GM21717 (cell line): Measurements from ENCODE around the gene OR6C4.
"Not testable (repeated sequence)": the region's sequence is repeated elsewhere in the genome, so short reads cannot be mapped to it uniquely, and the experiment has no call there.

Source experiments
- ATAC-seq: cut with Tn5 transposase; IDR thresholded peaks from one replicate; pipeline ENCODE4 v1.9.1; 2021; ENCODE audit warnings: mild to moderate bottlenecking, moderate library complexity; ENCODE audit not compliant: unreplicated experiment

OR6C4 gene

GRCh38 chr12:55549302-55549701, at the start of gene OR6C4:
TSS of gene OR6C4 (plus strand) at chr12:55549602. CDS start at chr12:55551227, 1,625 bp downstream.
- ATAC-seq = no peak

GRCh38 chr12:55499810-55500252, 49.6 kb upstream of the OR6C4 start:
- no peak for ATAC-seq

- no peak for ATAC-seq
These were observed 47.8 kb upstream of the OR6C4 start for GRCh38 chr12:55501601-55502000.

- ATAC-seq = no peak
These were observed 33.7 kb upstream of the OR6C4 start for GRCh38 chr12:55515696-55516095.

GRCh38 chr12:55516391-55516790, 33.0 kb upstream of the OR6C4 start:
- no peak for ATAC-seq

- ATAC-seq = not testable (repeated sequence)
These were observed 1.2 kb upstream of the OR6C4 start for GRCh38 chr12:55548235-55548634.

GRCh38 chr12:55548756-55549155, 646 bp upstream of the OR6C4 start:
- ATAC-seq = no peak

GRCh38 chr12:55554296-55554695, 4.9 kb downstream of the OR6C4 start:
- ATAC-seq = no peak

GRCh38 chr12:55570060-55570459, 20.7 kb downstream of the OR6C4 start:
- not testable (repeated sequence) for ATAC-seq

- ATAC-seq = not testable (repeated sequence)
These were observed 21.3 kb downstream of the OR6C4 start for GRCh38 chr12:55570689-55571088.

GRCh38 chr12:55572168-55572567, 22.8 kb downstream of the OR6C4 start, which contains the start of gene OR2AP1:
TSS of gene OR2AP1 (plus strand) at chr12:55572468. CDS start at chr12:55574415, 1,947 bp downstream.
- ATAC-seq = no peak

GRCh38 chr12:55582066-55582465, 32.7 kb downstream of the OR6C4 start:
- ATAC-seq = no peak

- ATAC-seq = no peak
These were observed 36.4 kb downstream of the OR6C4 start for GRCh38 chr12:55585817-55586216.

GRCh38 chr12:55590152-55590551, 40.8 kb downstream of the OR6C4 start:
- not testable (repeated sequence) for ATAC-seq
